CD4-positive, alpha-beta T cell (primary cell): ENCODE data around the gene FRMPD1. TPM values are rescaled to one million over a fixed set of nuclear protein-coding genes. Genes with fewer than 3 reads are reported as not detected.

Experiments
- ATAC-seq: fragments of 200-7000 bp; cut with Tn5 transposase; one replicate; pipeline ENCODE4 v1.10.0; 2022; ENCODE audit warnings: mild to moderate bottlenecking; ENCODE audit not compliant: poor library complexity
- CTCF ChIA-PET: fragments of 350-600 bp; sonication (Branson Sonifier 250); formaldehyde crosslinking; loops from one replicate; lab custom pipeline; 2021; ENCODE audit warnings: antibody characterized with exemption, inconsistent platforms; lab: Charles Lee
- POLR2A ChIA-PET: fragments of 350-600 bp; sonication (Branson Sonifier 250); formaldehyde crosslinking; loops from one replicate; lab custom pipeline; 2021; ENCODE audit warnings: antibody characterized with exemption, inconsistent platforms; lab: Charles Lee
- DNase-seq, 14 experiments: peaks; one replicate each; pipeline ENCODE4 v3.0.0-alpha.2; 2013 to 2020; ENCODE audit warnings: mixed read lengths in 2 of 14
- H3K27ac ChIP-seq, 2 donors: one replicate each; pipeline versions ENCODE4 v1.5.1 to v1.7.0; 2013; ENCODE audit warnings: low read length in 2 of 2, low read depth in 1 of 2, mild to moderate bottlenecking in 1 of 2
- H3K27me3 ChIP-seq, 2 experiments: 1 replicate in 1 of 2; 2 replicates in 1 of 2; pipeline versions ENCODE4 v1.6.1 to v1.7.0; 2013; ENCODE audit warnings: low read length in 2 of 2, control low read depth in 1 of 2, mild to moderate bottlenecking in 1 of 2, moderate library complexity in 1 of 2; ENCODE audit not compliant: insufficient read depth in 2 of 2, control insufficient read depth in 1 of 2
- H3K36me3 ChIP-seq: one replicate; pipeline ENCODE4 v1.6.1; 2013; ENCODE audit warnings: low read length, control low read depth; ENCODE audit not compliant: insufficient read depth
- H3K4me1 ChIP-seq: one replicate; pipeline ENCODE4 v1.6.1; 2013; ENCODE audit warnings: low read length, control low read depth; ENCODE audit not compliant: insufficient read depth
- H3K4me3 ChIP-seq: one replicate; pipeline ENCODE4 v1.5.1; 2013; ENCODE audit warnings: mild to moderate bottlenecking, low read length, moderate library complexity
- H3K9me3 ChIP-seq, 2 experiments: 1 replicate in 1 of 2; 2 replicates in 1 of 2; pipeline versions ENCODE4 v1.6.1 to v1.7.0; 2013; ENCODE audit warnings: low read length in 2 of 2, mild to moderate bottlenecking in 2 of 2, control low read depth in 1 of 2, moderate library complexity in 1 of 2; ENCODE audit not compliant: control insufficient read depth in 1 of 2, insufficient read depth in 1 of 2
- H3K27ac Mint-ChIP-seq: one replicate; pipeline ENCODE4 v1.8.0; 2020; ENCODE audit warnings: mixed read lengths
- H3K27me3 Mint-ChIP-seq: one replicate; pipeline ENCODE4 v1.8.0; 2021; ENCODE audit warnings: mixed read lengths
- H3K36me3 Mint-ChIP-seq: one replicate; pipeline ENCODE4 v1.8.0; 2021; ENCODE audit warnings: low read depth, mixed read lengths
- H3K4me1 Mint-ChIP-seq: one replicate; pipeline ENCODE4 v1.8.0; 2021; ENCODE audit warnings: low read depth, mixed read lengths
- H3K4me3 Mint-ChIP-seq: one replicate; pipeline ENCODE4 v1.8.0; 2020; ENCODE audit warnings: mild to moderate bottlenecking, mixed read lengths
- H3K9me3 Mint-ChIP-seq: one replicate; pipeline ENCODE4 v1.8.0; 2020; ENCODE audit warnings: mixed read lengths
- intact Hi-C, 2 experiments: fragments of 100-400 bp; cut with DNase I in 1 of 2; cut with micrococcal nuclease in 1 of 2; formaldehyde crosslinking; loops; one replicate each; pipeline versions ENCODE4 v1.15.1 to v1.9.0; 2023 to 2025; cut with DNase I, micrococcal nuclease
- total RNA-seq, 174 experiments: library from RNA in 2 of 174; stranded (reverse) in 2 of 174; gene quantifications; one replicate each; pipeline ENCODE4 v1.2.3 and lab custom pipeline; 2021 to 2026
- TF ChIP-seq, protein P1 (sequence below): fragments of 200-600 bp; IDR thresholded peaks from one replicate; pipeline ENCODE4 v1.8.0; 2022; ENCODE audit warnings: antibody characterized with exemption, mild to moderate bottlenecking

FRMPD1 gene
- total RNA-seq, 2 experiments from 2014 or later = not detected

DNA sequence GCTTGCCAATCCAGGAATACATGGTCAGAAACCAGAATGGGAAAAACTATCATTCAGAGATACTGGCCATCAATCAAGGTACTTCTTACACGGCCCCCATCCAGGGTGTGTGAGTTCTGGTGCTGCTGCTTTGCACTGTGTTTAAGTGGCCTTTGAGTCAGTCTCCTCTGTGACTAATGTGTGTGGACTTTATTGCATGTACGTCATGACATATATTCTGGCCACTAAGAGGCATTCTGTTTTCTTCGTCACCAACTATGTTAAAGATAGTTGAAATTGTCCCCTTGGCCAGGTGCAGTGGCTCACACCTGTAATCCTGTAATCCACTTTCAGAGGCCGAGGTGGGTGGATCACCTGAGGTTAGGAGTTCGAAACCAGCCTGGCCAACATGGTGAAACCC is 125.6 kb downstream of the FRMPD1 start:
- ChIA-PET POLR2A (no interaction called here), CTCF (no interaction called here)
- Mint-ChIP-seq H3K4me1 (peaks cover 4% of the 10 kb centered on the region), H3K36me3 (peaks cover 79% of the 10 kb centered on the region), H3K9me3 (no peaks in the 10 kb centered on the region), H3K27ac (no peak overlapping the region), H3K27me3 (no peaks in the 10 kb centered on the region), H3K4me3 (no peak overlapping the region)
- H3K27me3 ChIP-seq = no peaks in the 10 kb centered on the region
- ATAC-seq = no peak
- intact Hi-C loops = no loop called here
- H3K4me1 ChIP-seq = no peaks in the 10 kb centered on the region
- no peak overlapping the region for H3K4me3 ChIP-seq
- peaks cover 74% of the 10 kb centered on the region for H3K36me3 ChIP-seq
- TF ChIP-seq, protein P1, sequence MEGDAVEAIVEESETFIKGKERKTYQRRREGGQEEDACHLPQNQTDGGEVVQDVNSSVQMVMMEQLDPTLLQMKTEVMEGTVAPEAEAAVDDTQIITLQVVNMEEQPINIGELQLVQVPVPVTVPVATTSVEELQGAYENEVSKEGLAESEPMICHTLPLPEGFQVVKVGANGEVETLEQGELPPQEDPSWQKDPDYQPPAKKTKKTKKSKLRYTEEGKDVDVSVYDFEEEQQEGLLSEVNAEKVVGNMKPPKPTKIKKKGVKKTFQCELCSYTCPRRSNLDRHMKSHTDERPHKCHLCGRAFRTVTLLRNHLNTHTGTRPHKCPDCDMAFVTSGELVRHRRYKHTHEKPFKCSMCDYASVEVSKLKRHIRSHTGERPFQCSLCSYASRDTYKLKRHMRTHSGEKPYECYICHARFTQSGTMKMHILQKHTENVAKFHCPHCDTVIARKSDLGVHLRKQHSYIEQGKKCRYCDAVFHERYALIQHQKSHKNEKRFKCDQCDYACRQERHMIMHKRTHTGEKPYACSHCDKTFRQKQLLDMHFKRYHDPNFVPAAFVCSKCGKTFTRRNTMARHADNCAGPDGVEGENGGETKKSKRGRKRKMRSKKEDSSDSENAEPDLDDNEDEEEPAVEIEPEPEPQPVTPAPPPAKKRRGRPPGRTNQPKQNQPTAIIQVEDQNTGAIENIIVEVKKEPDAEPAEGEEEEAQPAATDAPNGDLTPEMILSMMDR = no peak
- no peaks in the 10 kb centered on the region for H3K9me3 ChIP-seq
- no peak for DNase-seq
- H3K27ac ChIP-seq = no peak overlapping the region

DNA sequence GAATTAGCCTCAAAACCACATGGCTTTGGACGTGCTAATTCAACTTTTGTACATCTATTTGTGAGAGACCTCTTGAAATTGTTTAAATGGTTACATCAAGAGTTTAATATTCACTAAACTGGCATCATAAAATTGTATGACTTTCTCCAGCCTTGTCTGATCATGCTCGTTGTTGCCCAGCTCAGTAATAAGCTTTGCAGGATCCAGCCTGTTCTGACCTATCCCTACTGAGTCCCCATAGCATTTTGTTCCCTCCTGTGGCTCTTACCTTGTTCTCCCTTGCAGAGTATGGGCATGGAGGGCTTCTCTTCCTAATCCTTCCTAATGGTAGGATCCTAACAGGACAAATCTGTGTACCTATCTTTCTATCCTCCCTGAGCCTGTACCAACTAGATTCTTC is 127.8 kb downstream of the FRMPD1 start:
- H3K9me3 ChIP-seq = no peaks in the 10 kb centered on the region
- no peaks in the 10 kb centered on the region for H3K27me3 ChIP-seq
- TF ChIP-seq, protein P1 = no peak
- H3K36me3 ChIP-seq = peaks cover 74% of the 10 kb centered on the region
- H3K4me1 Mint-ChIP-seq = peaks cover 25% of the 10 kb centered on the region
- no peaks in the 10 kb centered on the region for H3K27me3 Mint-ChIP-seq
- peaks cover 7% of the 10 kb centered on the region for H3K4me1 ChIP-seq
- no peak overlapping the region for H3K27ac Mint-ChIP-seq
- DNase-seq = no peak
- no peaks in the 10 kb centered on the region for H3K9me3 Mint-ChIP-seq
- H3K4me3 Mint-ChIP-seq = no peak overlapping the region
- ATAC-seq = no peak
- intact Hi-C loops = no loop called here
- no peak overlapping the region for H3K4me3 ChIP-seq
- no peak overlapping the region for H3K27ac ChIP-seq
- POLR2A ChIA-PET = interaction anchor here (0.6 kb wide), 1 partner anchor 31 kb away, joined by 4 read pairs; no protein-coding TSS in a partner anchor
- H3K36me3 Mint-ChIP-seq = peaks cover 84% of the 10 kb centered on the region
- CTCF ChIA-PET = interaction anchor here (0.7 kb wide), 1 partner anchor 19 kb away, joined by 3 read pairs; no protein-coding TSS in a partner anchor

- intact Hi-C loops = loop anchor here in 1 of 2 experiments (1.0 to 10.0 kb wide), 3 partner anchors 119 to 281 kb away; partner anchors contain the start of gene SHB
- H3K36me3 ChIP-seq = peaks cover 43% of the 10 kb centered on the region
- peak overlapping the region; percentile 79 to 90 for H3K27ac ChIP-seq
- ChIA-PET POLR2A (interaction anchor here (1.1 to 2.7 kb wide), 5 partner anchors 10 to 192 kb away, joined by 3 to 46 read pairs (median 6); partner anchors contain the start of genes DCAF10 and TOMM5), CTCF (interaction anchor here (2.0 kb wide), 1 partner anchor 11 kb away, joined by 5 read pairs; no protein-coding TSS in a partner anchor)
- Mint-ChIP-seq H3K27ac (peak overlapping the region; percentile 95), H3K9me3 (no peaks in the 10 kb centered on the region), H3K4me1 (peaks cover 48% of the 10 kb centered on the region), H3K27me3 (no peaks in the 10 kb centered on the region), H3K36me3 (peaks cover 51% of the 10 kb centered on the region), H3K4me3 (peak overlapping the region; percentile 98)
- H3K9me3 ChIP-seq = no peaks in the 10 kb centered on the region
- TF ChIP-seq, protein P1 = no peak
- DNase-seq (no peak), ATAC-seq (no peak)
- no peaks in the 10 kb centered on the region for H3K27me3 ChIP-seq
- H3K4me3 ChIP-seq = peak overlapping the region; percentile 94
- peaks cover 23% of the 10 kb centered on the region for H3K4me1 ChIP-seq
These were observed 133.5 kb downstream of the FRMPD1 start for GRCh38 chr9:37784291-37784615.
